GM12891 (cell line): ENCODE results near the gene MYL11.

Source experiments
- DNase-seq: peaks from one replicate; pipeline ENCODE4 v3.0.0; 2011; ENCODE audit warnings: low spot score; ENCODE audit not compliant: insufficient read length
- FAIRE-seq: peaks from 2 replicates; lab custom pipeline; 2011; peaks lifted over from hg19 to GRCh38; lab: Jason Lieb, UNC
- PAX5 ChIP-seq: IDR thresholded peaks from 2 replicates; pipeline ENCODE4 v1.6.1; 2011; ENCODE audit warnings: low read length, moderate library complexity, mild to moderate bottlenecking; ENCODE audit not compliant: insufficient read depth, severe bottlenecking
- POLR2A ChIP-seq: IDR thresholded peaks from 2 replicates; pipeline ENCODE4 v1.6.1; 2011; ENCODE audit warnings: low read depth, low read length, control low read depth
- POLR2AphosphoS5 ChIP-seq: IDR thresholded peaks from 2 replicates; pipeline ENCODE4 v1.6.1; 2011; ENCODE audit warnings: low read depth, low read length, control low read depth
- POU2F2 ChIP-seq: IDR thresholded peaks from 2 replicates; pipeline ENCODE4 v1.6.1; 2011; ENCODE audit warnings: low read depth, mild to moderate bottlenecking, control low read depth, low read length, moderate library complexity
- SPI1 ChIP-seq: IDR thresholded peaks from 2 replicates; pipeline ENCODE4 v1.6.1; 2011; ENCODE audit warnings: low read depth, low read length, control low read depth
- TAF1 ChIP-seq: IDR thresholded peaks from 2 replicates; pipeline ENCODE4 v1.6.1; 2011; ENCODE audit warnings: low read depth, low read length, control low read depth

The MYL11 gene

DNA sequence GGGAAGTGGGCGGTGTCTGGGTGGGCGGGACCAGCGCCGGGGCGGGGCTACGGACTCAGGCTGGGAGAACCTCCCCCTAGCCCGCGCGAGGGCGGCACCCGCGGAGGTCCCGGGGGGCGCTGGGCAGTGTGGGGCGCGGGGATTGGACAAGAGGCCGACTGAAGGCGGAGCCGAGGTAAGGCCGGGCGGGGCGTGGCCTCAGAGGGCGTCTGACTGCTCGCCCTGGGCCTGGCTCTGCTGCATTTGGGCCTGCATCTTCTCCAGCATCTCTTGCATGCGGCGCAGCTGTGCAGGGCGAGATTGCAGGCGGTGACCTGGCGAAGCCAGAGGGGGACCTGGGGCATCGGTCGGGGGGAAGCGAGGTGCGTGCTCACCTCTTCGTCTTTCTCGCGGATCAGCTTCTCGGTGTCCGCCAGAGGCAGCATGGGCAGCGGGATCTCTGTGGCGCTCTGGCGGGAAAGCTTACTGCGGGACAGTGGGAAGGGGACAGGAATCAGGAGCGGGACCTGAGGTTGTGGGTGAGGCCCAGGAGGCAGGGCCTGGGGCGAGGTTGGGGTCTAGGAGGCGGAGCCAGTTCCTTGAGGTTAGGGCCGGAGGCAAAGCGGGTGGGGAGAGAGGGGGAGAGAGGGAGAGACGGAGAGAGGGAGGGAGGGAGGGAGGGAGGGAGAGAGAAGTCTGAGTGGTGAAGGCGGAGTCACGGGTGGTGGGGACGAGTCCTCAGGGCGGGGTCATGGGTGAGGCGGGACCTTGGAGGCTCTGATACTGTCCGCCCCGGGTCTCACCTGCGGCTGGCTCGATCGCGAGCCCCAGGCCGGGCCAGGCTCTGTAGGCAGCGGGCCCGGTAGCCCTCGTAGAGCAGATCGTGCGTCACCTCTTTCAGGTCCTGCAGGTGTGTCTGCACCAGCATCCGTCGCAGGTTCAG, 3.9 kb downstream of the MYL11 start:
- FAIRE-seq (peak; percentile 97), DNase-seq (peak; percentile 98)
- TF ChIP-seq POU2F2, result no peak
- TF ChIP-seq POLR2A, result peak; percentile 18; the same call in 1 of the 2 replicates
- no peak for TF ChIP-seq SPI1
- TF ChIP-seq PAX5, result no peak
- TF ChIP-seq POLR2AphosphoS5, result no peak; the same call in 1 of the 2 replicates
- 0 out of 2 replicates have a peak, but pooled peaks have one; percentile 3 for TF ChIP-seq TAF1

GRCh38 chr16:30379158-30379783, 4.7 kb downstream of the MYL11 start:
- TF ChIP-seq TAF1 (no peak), PAX5 (no peak), POLR2AphosphoS5 (no peak), SPI1 (no peak)
- no peak for DNase-seq
- no peak for FAIRE-seq

GRCh38 chr16:30380072-30380802, 5.6 kb downstream of the MYL11 start:
- TF ChIP-seq PAX5 (no peak), POLR2AphosphoS5 (no peak)
- DNase-seq (no peak), FAIRE-seq (no peak)

GRCh38 chr16:30380803-30381208, 6.2 kb downstream of the MYL11 start:
- DNase-seq (no peak), FAIRE-seq (no peak)
- TF ChIP-seq POU2F2 (no peak), SPI1 (no peak), POLR2A (no peak), PAX5 (no peak), TAF1 (no peak), POLR2AphosphoS5 (no peak)

- TF ChIP-seq PAX5 (no peak), SPI1 (0 out of 2 replicates have a peak, but pooled peaks have one; percentile 3), POLR2AphosphoS5 (no peak), POU2F2 (no peak)
- DNase-seq (no peak), FAIRE-seq (no peak)
Measured at GRCh38 chr16:30381291-30382041, 6.9 kb downstream of the MYL11 start.

- FAIRE-seq, result peak; percentile 96
Measured at GRCh38 chr16:30382111-30382881, 7.7 kb downstream of the MYL11 start, which contains the start of gene SEPTIN1. SEPTIN1 (minus strand) TSS chr16:30382561; CDS start chr16:30382542, 19 bp downstream.

DNA sequence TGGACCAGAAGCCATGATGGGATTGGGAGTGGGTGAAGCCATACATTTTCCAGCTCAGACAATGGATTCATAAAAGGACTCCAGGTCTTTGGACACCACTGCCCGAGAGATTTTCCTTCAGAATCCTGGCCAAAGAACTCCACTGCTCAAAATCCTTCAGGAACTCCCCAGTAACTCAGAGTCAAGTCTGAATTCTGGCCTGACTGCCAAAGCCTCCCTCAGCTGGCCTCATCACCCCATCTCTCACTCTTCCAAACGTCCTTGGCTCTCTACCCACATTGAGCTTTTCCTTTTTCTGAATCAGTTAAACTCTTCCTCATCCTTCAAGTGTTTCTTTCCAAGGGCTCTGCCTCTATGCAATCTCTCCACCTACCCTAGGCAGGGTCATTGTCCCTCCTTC, 8.9 kb downstream of the MYL11 start:
- no peak for DNase-seq
- no peak for FAIRE-seq
- TF ChIP-seq POLR2AphosphoS5 (no peak), PAX5 (no peak), POLR2A (no peak), POU2F2 (no peak), SPI1 (no peak), TAF1 (no peak)

More at GRCh38 chr16:30382111-30382881, 7.7 kb downstream of the MYL11 start, which contains the start of gene SEPTIN1:
- DNase-seq, result peak; percentile 59
- TF ChIP-seq POLR2A (peak; percentile 71), TAF1 (no peak), POU2F2 (peak; percentile 34; the same call in 1 of the 2 replicates), POLR2AphosphoS5 (peak; percentile 48; the same call in 1 of the 2 replicates), SPI1 (peak; percentile 75), PAX5 (no peak)

DNA sequence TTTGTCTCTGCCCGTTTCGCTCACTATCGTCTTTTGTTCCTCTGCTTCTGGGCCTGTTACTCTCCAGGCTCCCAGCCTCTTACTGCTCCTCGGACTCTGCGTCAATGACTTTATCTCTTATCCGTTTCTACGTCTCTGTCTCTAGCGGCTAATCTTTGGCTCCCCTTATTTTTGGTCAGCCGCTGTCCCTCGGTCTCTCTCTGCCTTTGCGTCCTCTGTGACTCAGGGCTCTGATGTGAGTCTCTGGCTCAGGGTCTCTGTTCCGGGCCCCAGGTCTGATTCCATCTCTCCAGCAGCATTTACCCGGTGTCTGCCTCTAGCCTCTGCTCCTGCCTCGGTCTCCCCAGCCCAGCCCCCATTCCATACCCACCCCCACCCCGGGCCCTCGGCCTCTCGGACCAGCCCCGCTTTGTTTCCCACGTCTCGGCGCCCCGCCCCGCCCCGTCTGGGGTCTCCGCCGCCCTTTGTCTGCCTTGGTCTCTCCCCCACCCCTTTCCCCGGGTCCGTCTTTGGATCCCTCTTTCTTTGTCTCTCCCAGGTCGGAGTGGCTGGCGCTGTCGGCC, 20.1 kb downstream of the MYL11 start:
- FAIRE-seq (no peak), DNase-seq (no peak)
- TF ChIP-seq POLR2A, result no peak
- TF ChIP-seq TAF1, result no peak
- no peak for TF ChIP-seq POLR2AphosphoS5
- TF ChIP-seq POU2F2, result no peak
- TF ChIP-seq PAX5, result no peak
- TF ChIP-seq SPI1, result no peak
